ENCODE data around the gene RAPGEF2. TPM values are rescaled to one million over a fixed set of nuclear protein-coding genes. Genes with fewer than 3 reads are reported as not detected.
"Not testable (repeated sequence)": the region's sequence is repeated elsewhere in the genome, so short reads cannot be mapped to it uniquely, and the experiment has no call there.

RAPGEF2 gene
- total and polyA plus RNA-seq, 5 donors = 10.6 to 38.6 (median 38.1) TPM

DNA sequence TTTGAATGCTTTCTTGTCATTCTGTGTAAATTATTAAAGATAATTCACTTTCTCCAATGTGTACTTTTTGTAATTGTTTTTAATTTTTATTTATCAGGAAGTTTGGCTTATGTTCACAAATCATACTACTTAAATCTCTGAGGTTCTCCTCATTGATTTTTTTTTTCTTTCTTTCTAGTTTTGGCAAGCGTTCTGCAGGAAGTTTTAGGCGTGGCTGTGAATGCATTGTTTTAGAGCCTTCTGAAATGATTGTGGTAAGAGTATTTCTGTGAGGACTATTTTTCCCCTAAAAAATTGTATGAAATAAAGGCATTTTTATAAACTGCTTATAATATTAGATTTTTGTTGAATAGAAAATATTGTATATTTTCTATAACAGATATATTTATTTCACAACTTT, 135.8 kb downstream of the RAPGEF2 start:
- Histone ChIP-seq H3K27ac (ENCODE audit: low read length) (no peak overlapping the region), H3K9me3 (ENCODE audit: control insufficient read depth, low read length) (no peaks in the 10 kb centered on the region), H3K4me3 (ENCODE audit: low read length) (no peak overlapping the region), H3K27me3 (ENCODE audit: control insufficient read depth, insufficient read depth) (no peaks in the 10 kb centered on the region), H3K4me1 (ENCODE audit: control insufficient read depth, insufficient read depth, low read length) (peaks cover 1% of the 10 kb centered on the region)
- DNase-seq (no peak), ATAC-seq (peak in 1 of 2 donors; percentile 29)
- intact Hi-C loops (cut with DNase I) = no loop called here
- WGBS = 12% methylated on average over 2 of the region's 2 CpGs

DNA sequence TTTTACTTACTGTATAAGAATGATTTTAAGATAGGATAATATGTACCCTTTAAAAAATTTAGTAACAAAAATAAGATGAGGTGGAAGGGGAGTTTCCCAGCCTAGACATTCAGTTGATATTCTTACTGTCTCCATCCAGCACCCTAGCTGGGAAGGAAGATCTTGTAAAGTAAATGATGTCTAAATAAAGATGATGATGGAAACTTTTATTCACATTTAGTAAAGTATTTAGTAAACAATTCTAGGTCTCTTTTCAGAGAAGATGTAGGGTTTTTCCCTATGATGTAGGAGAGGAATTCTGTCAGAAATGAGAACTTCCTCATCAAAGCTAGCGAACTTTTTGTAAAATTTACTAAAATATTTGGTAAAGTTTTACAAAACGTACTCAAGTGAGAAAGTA, 136.8 kb downstream of the RAPGEF2 start:
- no peaks in the 10 kb centered on the region for H3K9me3 ChIP-seq (ENCODE audit: control insufficient read depth, low read length)
- H3K4me1 ChIP-seq (ENCODE audit: control insufficient read depth, insufficient read depth, low read length) = peaks cover under 1% of the 10 kb centered on the region
- H3K4me3 ChIP-seq (ENCODE audit: low read length) = no peak overlapping the region
- 85% methylated on average over 2 of the region's 2 CpGs for WGBS
- ATAC-seq (no peak), DNase-seq (no peak)
- no peaks in the 10 kb centered on the region for H3K27me3 ChIP-seq (ENCODE audit: control insufficient read depth, insufficient read depth)
- H3K27ac ChIP-seq (ENCODE audit: low read length) = no peak overlapping the region
- intact Hi-C loops (cut with DNase I) = no loop called here

DNA sequence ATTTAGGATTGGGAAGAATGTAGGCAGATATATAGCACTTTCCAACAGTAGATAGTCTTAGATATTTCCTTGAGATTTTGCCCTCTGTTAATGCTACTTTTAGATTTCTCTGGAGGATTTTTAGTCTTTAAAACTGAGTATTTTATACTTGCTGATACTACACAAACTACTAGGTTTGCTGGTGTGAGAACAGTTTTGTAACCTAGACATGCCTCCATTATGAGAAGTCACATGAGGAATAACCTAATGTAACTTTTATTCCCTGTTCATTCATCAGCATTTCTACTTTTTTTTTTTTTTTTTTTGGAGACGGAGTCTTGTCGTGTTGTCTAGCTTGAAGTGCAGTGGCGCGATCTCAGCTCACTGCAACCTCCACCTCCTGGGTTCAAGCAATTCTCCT, 137.2 kb downstream of the RAPGEF2 start:
- no peak for ATAC-seq
- H3K4me1 ChIP-seq (ENCODE audit: control insufficient read depth, insufficient read depth, low read length) = no peaks in the 10 kb centered on the region
- no peak overlapping the region for H3K4me3 ChIP-seq (ENCODE audit: low read length)
- no peaks in the 10 kb centered on the region for H3K9me3 ChIP-seq (ENCODE audit: control insufficient read depth, low read length)
- 76% methylated on average over 4 of the region's 4 CpGs for WGBS
- no peak overlapping the region for H3K27ac ChIP-seq (ENCODE audit: low read length)
- intact Hi-C loops (cut with DNase I) = no loop called here
- no peak for DNase-seq
- H3K27me3 ChIP-seq (ENCODE audit: control insufficient read depth, insufficient read depth) = no peaks in the 10 kb centered on the region

DNA sequence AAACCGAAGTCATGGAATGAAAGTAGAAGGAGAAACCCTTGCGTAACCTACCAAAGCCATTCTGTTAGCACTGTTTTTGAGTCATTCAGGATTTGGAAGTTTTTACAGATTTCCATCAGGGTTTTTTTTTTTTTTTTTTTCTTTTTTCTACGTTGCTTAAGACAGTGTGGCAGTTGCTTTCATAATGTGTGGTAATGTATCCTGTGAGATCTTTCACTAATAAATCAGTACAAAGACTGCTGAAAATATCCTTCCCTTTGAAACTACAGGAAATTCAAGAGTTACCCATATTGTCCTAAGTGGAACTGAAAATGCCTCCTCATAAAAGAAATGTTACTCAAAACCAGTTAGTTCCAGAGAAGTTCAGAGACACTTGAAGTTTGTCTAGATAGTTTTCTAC, 137.8 kb downstream of the RAPGEF2 start:
- no peaks in the 10 kb centered on the region for H3K27me3 ChIP-seq (ENCODE audit: control insufficient read depth, insufficient read depth)
- DNase-seq (no peak), ATAC-seq (peak; percentile 31 to 48)
- H3K27ac ChIP-seq (ENCODE audit: low read length) = no peak overlapping the region
- 74% methylated on average over 3 of the region's 3 CpGs for WGBS
- H3K9me3 ChIP-seq (ENCODE audit: control insufficient read depth, low read length) = no peaks in the 10 kb centered on the region
- no peaks in the 10 kb centered on the region for H3K4me1 ChIP-seq (ENCODE audit: control insufficient read depth, insufficient read depth, low read length)
- intact Hi-C loops (cut with DNase I) = no loop called here
- no peak overlapping the region for H3K4me3 ChIP-seq (ENCODE audit: low read length)

DNA sequence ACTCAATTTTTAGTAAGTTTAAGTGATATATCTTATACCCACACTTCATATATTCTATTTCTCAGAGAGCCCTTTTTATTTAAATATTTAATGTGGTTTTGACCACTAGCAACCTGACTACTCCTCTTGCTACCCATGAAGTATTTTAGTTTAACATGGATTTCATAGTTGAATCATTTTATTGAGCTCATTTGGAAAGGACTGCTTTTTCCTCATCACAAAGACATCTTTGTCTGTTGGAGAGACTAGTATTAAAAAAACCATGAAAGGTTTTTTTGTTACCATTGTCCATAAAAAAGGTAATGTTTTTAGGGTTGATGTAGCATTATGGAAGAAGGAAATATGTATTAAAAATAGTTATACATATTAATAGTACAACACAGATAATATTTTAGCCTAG, 139.5 kb downstream of the RAPGEF2 start:
- no peak for DNase-seq
- H3K4me3 ChIP-seq (ENCODE audit: low read length) = no peak overlapping the region
- no peak overlapping the region for H3K27ac ChIP-seq (ENCODE audit: low read length)
- ATAC-seq = no peak
- no peaks in the 10 kb centered on the region for H3K9me3 ChIP-seq (ENCODE audit: control insufficient read depth, low read length)
- no peaks in the 10 kb centered on the region for H3K4me1 ChIP-seq (ENCODE audit: control insufficient read depth, insufficient read depth, low read length)
- no peaks in the 10 kb centered on the region for H3K27me3 ChIP-seq (ENCODE audit: control insufficient read depth, insufficient read depth)
- intact Hi-C loops (cut with DNase I) = no loop called here

DNA sequence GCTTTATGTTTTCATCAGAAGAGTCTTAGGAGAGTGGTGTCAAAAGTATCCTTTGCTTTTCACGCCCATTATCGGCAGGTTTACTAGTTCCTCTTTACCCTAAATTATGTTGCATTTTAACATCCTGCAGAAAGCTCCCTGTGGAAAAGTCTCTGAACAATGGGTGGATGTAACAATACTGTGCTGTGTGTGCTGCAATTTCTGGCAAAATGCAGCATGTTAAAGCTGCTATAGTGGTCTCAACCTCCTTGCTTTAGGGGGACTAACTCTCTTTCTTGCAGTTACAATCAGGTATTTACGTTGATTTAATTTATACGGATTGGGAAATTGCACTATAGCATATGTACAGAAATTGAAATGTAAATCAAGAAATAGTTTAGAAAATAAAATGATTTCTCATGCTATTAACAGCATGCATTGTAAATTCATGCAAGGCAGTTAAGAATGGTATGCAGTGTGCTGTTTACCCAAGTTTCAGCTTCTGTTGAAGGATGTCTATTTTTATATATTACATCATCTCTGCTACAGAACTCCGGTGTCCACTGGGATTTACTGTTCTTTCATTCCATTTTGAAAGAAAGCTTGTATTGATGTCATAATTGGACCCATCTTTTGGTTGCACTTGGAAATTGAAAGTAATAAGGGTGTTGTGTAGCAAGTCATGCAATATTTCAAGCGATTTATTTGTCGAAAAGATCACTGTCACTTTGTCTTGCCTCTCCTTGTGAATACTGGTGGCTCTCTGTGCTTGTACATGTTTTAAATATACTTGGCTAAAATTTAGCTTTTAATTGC, 145.7 kb downstream of the RAPGEF2 start:
- Histone ChIP-seq H3K27ac (ENCODE audit: low read length) (peak overlapping the region; percentile 81), H3K27me3 (ENCODE audit: control insufficient read depth, insufficient read depth) (no peaks in the 10 kb centered on the region), H3K9me3 (ENCODE audit: control insufficient read depth, low read length) (no peaks in the 10 kb centered on the region), H3K4me3 (ENCODE audit: low read length) (peak overlapping the region; percentile 69), H3K4me1 (ENCODE audit: control insufficient read depth, insufficient read depth, low read length) (peaks cover 8% of the 10 kb centered on the region)
- DNase-seq (no peak), ATAC-seq (peak; percentile 81 to 86)
- 31% methylated on average over 7 of the region's 7 CpGs for WGBS
- intact Hi-C loops (cut with DNase I) = no loop called here

DNA sequence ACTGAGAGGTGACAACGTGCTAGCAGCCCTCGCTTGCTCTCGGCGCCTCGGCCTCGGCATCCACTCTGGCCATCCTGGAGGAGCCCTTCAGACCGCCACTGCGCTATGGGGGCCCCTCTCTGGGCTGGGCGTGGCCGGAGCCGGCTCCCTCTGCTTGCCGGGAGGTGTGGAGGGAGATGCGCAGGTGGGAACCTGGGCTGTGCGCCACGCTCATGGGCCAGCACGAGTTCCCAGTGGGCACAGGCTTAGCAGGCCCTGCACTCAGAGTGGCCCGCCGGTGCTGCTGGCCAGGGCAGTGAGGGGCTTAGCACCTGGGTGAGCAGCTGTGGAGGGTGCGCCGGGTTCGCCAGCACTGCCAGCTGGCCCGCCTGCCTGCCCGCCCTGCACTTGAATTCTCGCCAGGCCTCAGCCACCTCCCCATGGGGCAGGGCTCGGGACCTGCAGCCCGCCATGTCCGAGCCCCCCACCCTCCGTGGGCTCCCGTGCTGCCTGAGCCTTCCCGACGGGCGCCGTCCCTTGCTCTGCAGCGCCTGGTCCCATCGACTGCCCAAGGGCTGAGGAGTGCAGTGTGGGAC, 148.0 kb downstream of the RAPGEF2 start:
- ATAC-seq = peak; percentile 53 to 56
- H3K27ac ChIP-seq (ENCODE audit: low read length) = no peak overlapping the region
- intact Hi-C loops (cut with DNase I) = no loop called here
- no peaks in the 10 kb centered on the region for H3K9me3 ChIP-seq (ENCODE audit: control insufficient read depth, low read length)
- peak in 2 of 3 donors; percentile 54 to 70 for DNase-seq
- no peak overlapping the region for H3K4me3 ChIP-seq (ENCODE audit: low read length)
- H3K27me3 ChIP-seq (ENCODE audit: control insufficient read depth, insufficient read depth) = no peaks in the 10 kb centered on the region
- peaks cover 8% of the 10 kb centered on the region for H3K4me1 ChIP-seq (ENCODE audit: control insufficient read depth, insufficient read depth, low read length)
- WGBS = 91% methylated on average over 35 of the region's 35 CpGs

DNA sequence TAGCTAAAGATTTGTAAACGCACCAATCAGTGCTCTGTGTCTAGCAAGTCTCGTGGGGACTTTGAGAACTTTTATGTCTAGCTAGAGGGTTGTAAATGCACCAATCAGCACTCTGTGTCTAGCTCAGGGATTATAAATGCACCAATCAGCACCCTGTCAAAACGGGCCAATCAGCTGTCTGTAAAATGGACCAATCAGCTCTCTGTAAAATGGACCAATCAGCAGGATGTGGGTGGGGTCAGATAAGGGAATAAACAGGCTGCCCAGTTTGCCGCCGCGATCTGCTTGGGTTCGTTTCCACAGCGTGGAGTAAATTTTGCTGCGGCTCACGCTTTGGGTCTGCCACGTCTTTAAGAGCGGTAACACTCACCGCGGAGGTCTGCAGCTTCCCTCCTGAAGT, 148.7 kb downstream of the RAPGEF2 start:
- 90% methylated on average over 14 of the region's 14 CpGs for WGBS
- H3K27ac ChIP-seq (ENCODE audit: low read length); DNase-seq; H3K27me3 ChIP-seq (ENCODE audit: control insufficient read depth, insufficient read depth); H3K4me3 ChIP-seq (ENCODE audit: low read length); H3K9me3 ChIP-seq (ENCODE audit: control insufficient read depth, low read length); ATAC-seq; H3K4me1 ChIP-seq (ENCODE audit: control insufficient read depth, insufficient read depth, low read length); intact Hi-C loops (cut with DNase I): not testable (repeated sequence)

DNA sequence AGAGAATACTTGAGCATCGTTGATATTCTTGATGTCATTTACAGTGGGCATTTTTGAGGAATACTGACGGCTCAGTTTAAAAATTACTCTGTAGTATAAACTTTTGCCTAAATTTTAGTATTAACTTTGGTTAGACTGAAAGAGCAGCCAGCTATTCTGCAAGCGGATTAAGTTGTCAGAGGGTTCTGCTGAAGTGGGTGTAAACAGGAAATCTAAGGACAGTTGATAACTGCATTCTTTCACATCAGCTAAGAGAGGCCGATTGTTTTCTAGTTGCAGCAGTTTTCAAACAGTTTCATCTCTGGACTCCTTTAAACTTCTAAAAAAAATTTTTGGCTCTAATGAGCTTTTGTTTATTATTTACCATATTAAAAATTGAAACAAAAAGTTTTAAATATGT, 149.6 kb downstream of the RAPGEF2 start:
- Histone ChIP-seq H3K4me1 (ENCODE audit: control insufficient read depth, insufficient read depth, low read length) (peaks cover 8% of the 10 kb centered on the region), H3K4me3 (ENCODE audit: low read length) (peak overlapping the region; percentile 10), H3K27me3 (ENCODE audit: control insufficient read depth, insufficient read depth) (no peaks in the 10 kb centered on the region), H3K9me3 (ENCODE audit: control insufficient read depth, low read length) (no peaks in the 10 kb centered on the region), H3K27ac (ENCODE audit: low read length) (no peak overlapping the region)
- ATAC-seq (peak; percentile 51 to 64), DNase-seq (no peak)
- 11% methylated on average over 4 of the region's 4 CpGs for WGBS
- intact Hi-C loops (cut with DNase I) = no loop called here

DNA sequence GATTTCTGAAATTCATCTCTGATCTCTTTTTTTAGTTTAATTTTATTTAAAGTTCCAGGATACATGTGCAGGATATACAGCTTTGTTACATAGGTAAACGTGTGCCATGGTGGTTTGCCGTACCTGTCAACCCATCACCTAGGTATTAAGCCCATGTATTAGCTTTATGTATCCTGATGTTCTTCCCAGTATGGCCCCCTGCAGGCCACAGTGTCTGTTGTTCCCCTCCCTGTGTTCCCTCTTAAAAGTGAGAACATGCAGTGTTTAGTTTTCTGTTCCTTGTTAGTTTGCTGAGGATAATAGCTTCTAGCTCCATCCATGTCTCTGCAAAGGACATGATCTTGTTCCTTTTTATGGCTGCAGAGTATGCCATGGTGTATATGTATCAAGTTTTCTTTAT, 153.2 kb downstream of the RAPGEF2 start:
- Histone ChIP-seq H3K27ac (ENCODE audit: low read length) (no peak overlapping the region), H3K9me3 (ENCODE audit: control insufficient read depth, low read length) (no peaks in the 10 kb centered on the region), H3K27me3 (ENCODE audit: control insufficient read depth, insufficient read depth) (no peaks in the 10 kb centered on the region), H3K4me3 (ENCODE audit: low read length) (no peak overlapping the region), H3K4me1 (ENCODE audit: control insufficient read depth, insufficient read depth, low read length) (peaks cover 6% of the 10 kb centered on the region)
- DNase-seq = no peak
- intact Hi-C loops (cut with DNase I) = no loop called here
- ATAC-seq = no peak
- WGBS = 94% methylated on average over 2 of the region's 2 CpGs

DNA sequence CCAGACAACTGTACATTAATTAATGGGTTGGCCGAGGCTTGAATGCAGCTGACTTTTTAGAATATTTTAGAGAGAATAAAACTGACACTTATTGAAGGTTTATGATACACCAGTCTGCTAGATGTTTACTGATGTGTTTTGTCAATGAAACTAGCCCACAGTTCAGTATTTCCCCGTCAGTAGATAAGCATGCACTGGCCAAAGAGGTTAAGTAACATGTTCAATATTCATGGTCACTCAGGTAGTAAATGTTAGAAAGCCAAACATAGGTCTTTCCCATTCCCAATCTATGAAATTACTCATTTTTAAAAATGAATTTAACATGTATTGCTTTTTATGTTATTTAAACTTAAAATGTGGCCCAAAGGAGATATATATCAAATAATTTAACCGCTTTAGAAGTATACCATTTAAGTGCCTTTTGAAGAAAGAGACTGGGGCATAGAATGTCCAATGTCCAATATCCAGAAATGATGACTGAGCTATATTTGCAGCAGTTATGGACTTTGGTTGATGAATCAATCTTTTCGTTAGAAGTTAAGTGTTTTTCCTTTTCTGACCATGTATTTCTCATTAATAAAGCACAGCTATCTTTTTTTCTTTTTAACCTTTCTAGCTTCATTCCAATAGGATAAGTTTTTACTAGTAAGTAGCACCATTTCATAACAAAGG, 156.1 kb downstream of the RAPGEF2 start:
- ATAC-seq (no peak), DNase-seq (no peak)
- H3K27me3 ChIP-seq (ENCODE audit: control insufficient read depth, insufficient read depth) = no peaks in the 10 kb centered on the region
- intact Hi-C loops (cut with DNase I) = no loop called here
- no peak overlapping the region for H3K27ac ChIP-seq (ENCODE audit: low read length)
- no peaks in the 10 kb centered on the region for H3K9me3 ChIP-seq (ENCODE audit: control insufficient read depth, low read length)
- 80% methylated on average over 4 of the region's 4 CpGs for WGBS
- no peaks in the 10 kb centered on the region for H3K4me1 ChIP-seq (ENCODE audit: control insufficient read depth, insufficient read depth, low read length)
- no peak overlapping the region for H3K4me3 ChIP-seq (ENCODE audit: low read length)
